HG03342 (cell line): ENCODE data around the gene TMA7.

Experiments used
- ATAC-seq: cut with Tn5 transposase; IDR thresholded peaks from one replicate; pipeline ENCODE4 v1.9.1; 2021; ENCODE audit warnings: mild to moderate bottlenecking, moderate library complexity; ENCODE audit not compliant: unreplicated experiment

The TMA7 gene

DNA sequence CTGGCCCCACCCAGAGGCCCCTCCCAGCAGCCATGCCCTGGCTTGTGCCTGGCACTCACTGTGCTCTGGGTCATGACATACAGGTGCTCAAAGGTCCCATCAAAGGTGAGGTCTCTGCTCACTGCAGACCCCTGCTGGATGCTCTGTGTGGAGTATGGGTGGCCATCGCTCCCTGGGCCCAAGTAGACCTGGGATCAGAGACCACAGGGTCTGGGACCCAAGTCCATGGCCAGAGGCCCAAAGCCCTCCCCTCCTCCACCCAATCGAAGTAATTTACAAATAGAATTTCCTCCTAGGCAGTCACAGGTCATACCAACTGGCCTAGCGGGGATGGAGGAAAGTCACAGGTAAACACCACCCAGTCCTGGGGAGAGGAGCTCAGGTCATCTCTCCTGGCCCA, 17.8 kb upstream of the TMA7 start:
- no peak for ATAC-seq

DNA sequence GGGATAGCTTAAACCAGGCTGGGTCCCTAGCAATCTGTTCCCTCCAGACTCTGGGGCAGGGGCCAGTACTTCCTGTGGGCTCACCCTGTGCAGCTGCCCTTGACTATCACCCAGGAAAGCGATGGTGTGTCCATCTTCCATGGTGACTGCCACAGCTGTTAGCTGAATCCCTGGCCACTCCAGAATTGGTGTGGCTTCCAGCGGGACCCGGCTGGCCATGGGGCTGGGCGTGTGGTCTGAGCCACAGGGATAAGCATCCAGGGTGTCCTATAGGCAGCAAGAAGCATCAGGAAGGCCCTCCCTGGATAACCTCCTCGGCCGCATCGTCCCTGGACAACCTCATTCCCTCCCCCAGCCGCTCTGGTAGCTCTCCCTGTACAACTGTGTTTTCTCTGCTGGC, 17.4 kb upstream of the TMA7 start:
- ATAC-seq, result no peak

DNA sequence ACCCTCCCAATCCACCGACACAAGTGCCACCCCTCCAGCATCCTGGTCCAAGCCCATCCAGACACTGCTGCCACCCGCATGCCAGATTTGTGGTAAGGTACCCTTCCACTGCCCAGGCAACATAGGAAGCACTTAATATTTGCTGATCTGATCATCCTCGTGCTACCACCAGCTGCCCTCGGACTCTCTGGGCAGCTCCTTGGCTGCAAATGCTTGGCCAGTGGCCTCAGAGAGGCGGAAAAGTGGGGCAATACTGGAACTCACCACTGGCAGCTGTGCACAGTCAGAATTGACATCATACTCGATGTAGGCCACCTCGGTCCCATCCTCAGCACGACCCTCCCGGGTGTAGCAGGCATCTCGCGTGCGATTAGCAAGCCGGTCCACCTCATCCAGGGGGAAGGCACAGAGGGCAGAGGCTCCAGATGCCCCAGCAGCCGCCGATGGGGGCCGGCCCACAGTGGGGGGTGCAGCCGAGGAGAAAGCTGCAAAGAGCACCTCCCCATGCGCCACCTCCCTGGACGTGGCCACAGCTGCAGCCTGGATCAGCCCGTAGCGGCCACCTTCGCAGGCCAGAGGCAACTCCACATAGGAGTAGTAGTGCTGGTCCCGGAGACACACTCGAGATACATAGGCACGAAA, 16.7 kb upstream of the TMA7 start:
- no peak for ATAC-seq

DNA sequence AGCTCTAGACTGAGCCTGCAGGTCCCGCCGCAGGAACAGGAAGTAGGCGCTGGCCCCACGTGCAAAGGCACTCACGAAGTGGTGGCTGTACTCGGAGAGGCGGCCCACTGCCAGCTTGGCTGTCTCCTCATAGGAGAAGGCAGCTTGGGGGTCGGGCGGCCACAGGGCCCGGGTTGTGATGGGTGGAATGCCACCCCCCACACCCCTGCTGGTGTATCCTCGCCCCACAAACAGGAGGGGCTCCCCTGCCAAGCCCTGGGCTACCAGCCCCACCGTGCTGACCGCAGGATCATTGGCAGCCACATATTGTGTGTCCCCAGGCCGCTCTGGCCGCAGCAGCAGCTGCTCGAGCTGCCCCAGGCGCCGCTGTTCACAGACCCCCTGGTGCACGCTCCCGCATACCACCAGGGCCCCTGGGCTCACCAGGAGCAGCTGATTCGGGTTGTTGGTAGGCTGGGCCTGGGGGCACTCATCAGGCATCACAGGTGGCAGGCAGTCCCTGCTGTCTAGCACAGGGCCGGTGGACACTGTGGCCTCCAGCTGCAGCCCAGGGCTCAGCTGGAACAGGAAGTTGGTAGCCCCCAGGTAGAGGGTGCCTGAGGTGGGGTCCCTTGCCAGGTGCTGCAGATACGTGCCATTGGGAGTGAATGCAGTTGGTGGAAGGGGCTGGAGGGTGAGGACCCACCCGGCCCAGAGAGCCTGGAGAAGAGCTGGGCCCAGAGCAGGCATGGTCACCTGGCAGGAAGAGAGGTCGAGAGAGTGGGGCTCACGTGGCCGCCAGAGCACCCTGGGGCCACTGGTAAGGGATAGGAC, 16.0 kb upstream of the TMA7 start:
- no peak for ATAC-seq

GRCh38 chr3:48425281-48425812, 14.7 kb upstream of the TMA7 start:
- ATAC-seq, result no peak

DNA sequence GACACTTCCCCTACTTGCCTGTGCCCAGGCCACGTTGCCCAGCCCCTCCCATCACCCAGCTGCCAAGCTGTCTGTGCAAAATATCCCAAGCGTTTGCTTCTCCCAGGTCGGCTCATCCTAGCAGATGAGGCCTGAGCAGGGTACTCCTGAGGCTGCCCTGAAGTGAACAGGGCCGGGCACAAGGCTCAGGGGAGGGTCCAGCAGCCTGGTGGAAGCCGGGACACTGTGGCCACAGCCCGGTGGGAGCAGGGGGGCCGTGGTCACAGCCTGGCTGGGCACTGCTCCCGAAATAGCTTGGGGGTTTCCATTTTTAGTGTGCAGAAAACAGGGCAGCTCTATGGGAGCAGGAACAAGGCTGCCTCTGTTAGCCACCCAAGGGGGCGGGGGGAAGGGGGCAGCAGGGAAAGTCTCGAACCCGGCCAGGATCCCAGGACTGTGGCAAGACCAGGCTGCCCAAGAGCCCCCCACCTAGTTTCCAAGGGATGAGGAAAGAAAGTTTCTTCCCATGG, 13.6 kb upstream of the TMA7 start:
- ATAC-seq, result no peak

GRCh38 chr3:48426944-48427629, 13.0 kb upstream of the TMA7 start:
- ATAC-seq, result no peak

GRCh38 chr3:48427630-48427962, 12.5 kb upstream of the TMA7 start:
- no peak for ATAC-seq

DNA sequence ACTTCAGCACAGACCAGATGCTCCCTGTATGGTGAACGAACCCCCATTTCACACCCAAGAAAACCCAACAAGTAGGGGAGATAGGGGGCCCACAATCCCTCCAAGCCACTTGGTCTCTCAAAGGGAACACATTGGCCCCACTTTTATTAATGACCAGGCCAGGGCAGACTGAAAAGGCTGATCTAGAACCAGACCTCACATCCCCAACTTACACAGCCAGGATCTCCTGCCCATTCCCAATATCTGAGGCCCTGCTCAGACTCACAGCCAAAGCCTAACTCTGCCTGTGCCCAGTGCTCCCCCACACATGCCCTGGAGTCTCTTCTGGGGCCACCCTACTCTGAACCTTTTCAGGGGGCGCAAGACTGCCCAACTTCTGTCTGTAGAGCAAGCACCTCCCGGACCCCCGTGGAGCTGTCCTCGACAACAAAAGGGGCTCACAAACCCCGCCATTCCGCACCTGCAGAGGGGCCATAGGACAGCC, 11.9 kb upstream of the TMA7 start:
- ATAC-seq, result no peak

GRCh38 chr3:48428572-48429316, 11.3 kb upstream of the TMA7 start:
- no peak for ATAC-seq

GRCh38 chr3:48429317-48429959, 10.6 kb upstream of the TMA7 start:
- ATAC-seq, result no peak

DNA sequence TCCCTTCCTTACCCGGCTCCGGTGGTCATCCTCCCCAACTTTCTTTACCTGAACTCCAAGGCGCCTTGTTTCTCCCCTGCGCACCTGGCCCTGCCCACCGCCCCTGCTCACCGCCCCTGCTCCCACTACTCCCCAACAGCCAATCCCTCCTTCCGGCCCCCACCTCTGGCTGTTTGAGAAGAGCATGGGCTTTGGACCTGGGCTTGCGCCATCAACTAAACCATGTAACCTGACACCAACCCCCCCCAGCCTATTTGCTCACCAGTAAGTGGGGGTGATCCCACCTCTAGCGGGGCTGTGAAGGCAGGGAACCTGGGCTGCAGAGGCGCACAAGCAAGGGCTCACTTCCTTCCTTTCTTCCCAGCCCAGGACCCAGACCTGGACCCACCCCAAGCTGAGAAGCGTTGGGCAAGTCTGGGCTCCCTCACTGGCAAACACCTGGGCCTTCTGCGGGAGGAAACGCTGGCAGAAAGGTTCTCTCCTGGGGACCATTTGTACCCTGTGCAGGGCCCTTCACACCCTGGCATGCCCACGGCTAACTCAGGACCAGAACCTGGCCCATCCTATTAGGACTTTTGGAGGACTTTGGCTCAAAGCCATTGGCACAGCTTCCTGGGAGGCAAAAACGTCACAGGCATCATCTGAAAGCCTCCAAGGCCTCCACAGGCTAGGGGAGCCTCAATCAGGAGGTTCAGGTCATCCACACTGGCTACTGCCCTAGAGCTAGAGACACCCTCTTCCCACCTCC, 9.9 kb upstream of the TMA7 start, which contains the start of gene PLXNB1:
Gene PLXNB1 (minus strand): TSS at position 127 of the 748 bp plus-strand sequence. CDS start 5,475 bp downstream, outside the sequence.
- ATAC-seq, result no peak

GRCh38 chr3:48430708-48431101, 9.4 kb upstream of the TMA7 start:
- ATAC-seq, result no peak

DNA sequence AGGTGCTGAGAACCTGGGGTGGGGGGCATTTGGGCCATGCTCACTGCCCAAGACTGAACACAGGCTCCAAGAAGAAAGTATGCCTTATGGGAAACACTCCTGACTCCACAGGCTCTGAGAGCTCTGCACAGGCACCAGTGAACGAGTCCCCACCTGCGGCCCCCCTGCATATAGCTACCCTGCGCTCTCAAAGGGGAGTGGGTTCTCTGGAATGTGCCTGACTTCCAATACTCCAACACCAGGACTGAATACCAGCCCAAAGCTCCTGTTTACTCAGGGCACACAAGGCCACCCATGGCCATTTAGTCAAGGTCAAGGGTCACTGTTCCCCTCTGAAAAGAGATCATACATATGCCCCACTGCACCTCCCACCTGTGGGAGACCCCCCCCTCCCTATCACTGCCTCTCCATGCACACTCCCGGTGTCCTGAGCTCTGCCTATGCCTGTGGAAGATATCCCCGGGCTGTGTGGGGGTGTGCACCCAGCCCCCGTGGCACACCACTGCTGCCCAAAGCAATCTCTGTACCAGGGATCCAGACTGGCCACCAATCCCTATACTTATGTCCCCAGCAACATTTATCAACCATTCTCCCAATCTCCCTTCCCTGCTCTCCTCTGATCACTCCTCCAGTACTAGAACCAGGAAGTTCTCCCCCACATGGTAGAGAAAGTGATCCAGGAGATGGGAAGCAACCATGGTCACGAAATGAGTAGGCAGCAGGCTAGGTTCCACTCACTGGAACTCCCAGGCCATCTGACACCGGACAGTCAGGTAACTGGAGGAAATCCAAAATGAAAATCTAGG, 8.6 kb upstream of the TMA7 start:
- no peak for ATAC-seq

- no peak for ATAC-seq
Measured at GRCh38 chr3:48432411-48433371, 7.4 kb upstream of the TMA7 start.

DNA sequence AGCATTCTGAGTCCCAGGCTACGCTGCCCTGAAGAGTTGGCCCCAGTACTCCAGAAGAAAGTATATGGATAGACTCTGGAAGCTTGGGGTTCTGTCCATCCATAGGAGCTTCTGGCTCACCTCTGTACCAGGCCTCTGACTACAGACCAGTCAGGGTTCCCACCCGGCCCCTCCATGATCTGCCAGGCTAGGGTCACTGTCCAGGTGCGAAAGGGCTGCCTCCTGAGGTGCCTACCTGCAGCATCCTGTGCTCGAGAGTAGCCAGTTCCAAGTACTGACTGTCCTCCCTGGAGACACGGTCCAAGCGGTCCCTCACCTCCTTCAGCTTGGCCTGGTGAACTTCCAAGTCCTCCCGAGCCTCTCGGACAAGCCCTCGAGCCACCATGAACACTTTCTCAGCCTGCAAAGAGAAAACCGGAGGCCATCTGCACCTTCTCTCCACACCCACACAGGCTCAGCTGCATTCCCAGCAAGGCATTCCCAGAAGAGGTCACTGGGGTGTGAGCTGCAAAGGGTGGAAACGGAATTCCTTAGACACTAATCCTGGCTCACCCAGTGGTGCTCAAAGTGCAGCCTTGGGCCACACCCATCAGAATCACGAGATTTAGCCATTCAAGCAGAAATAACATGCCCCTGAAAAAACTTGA, 6.5 kb upstream of the TMA7 start:
- ATAC-seq, result no peak
